ENCODE data around the gene C6orf62. TPM values are rescaled to one million over a fixed set of nuclear protein-coding genes. Genes with fewer than 3 reads are reported as not detected.
"Not testable (repeated sequence)": the region's sequence is repeated elsewhere in the genome, so short reads cannot be mapped to it uniquely, and the experiment has no call there.

C6orf62 gene
- total RNA-seq, 1 donor from 2014 or later: 126 TPM

- Histone ChIP-seq H3K4me3 (ENCODE audit: low read depth, low read length) (no peak overlapping the region), H3K27me3 (ENCODE audit: control insufficient read depth, insufficient read depth, low read length) (no peaks in the 10 kb centered on the region), H3K36me3 (ENCODE audit: control insufficient read depth, insufficient read depth, low read length) (no peaks in the 10 kb centered on the region)
- no peak for DNase-seq (ENCODE audit: low read depth)
- TF ChIP-seq, protein P1, sequence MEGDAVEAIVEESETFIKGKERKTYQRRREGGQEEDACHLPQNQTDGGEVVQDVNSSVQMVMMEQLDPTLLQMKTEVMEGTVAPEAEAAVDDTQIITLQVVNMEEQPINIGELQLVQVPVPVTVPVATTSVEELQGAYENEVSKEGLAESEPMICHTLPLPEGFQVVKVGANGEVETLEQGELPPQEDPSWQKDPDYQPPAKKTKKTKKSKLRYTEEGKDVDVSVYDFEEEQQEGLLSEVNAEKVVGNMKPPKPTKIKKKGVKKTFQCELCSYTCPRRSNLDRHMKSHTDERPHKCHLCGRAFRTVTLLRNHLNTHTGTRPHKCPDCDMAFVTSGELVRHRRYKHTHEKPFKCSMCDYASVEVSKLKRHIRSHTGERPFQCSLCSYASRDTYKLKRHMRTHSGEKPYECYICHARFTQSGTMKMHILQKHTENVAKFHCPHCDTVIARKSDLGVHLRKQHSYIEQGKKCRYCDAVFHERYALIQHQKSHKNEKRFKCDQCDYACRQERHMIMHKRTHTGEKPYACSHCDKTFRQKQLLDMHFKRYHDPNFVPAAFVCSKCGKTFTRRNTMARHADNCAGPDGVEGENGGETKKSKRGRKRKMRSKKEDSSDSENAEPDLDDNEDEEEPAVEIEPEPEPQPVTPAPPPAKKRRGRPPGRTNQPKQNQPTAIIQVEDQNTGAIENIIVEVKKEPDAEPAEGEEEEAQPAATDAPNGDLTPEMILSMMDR (IDR thresholded peaks at IDR 0.05; ENCODE audit: insufficient read depth, low read length, poor library complexity, severe bottlenecking): no peak
These were observed 14.5 kb downstream of the C6orf62 start for GRCh38 chr6:24704468-24704867.

DNA sequence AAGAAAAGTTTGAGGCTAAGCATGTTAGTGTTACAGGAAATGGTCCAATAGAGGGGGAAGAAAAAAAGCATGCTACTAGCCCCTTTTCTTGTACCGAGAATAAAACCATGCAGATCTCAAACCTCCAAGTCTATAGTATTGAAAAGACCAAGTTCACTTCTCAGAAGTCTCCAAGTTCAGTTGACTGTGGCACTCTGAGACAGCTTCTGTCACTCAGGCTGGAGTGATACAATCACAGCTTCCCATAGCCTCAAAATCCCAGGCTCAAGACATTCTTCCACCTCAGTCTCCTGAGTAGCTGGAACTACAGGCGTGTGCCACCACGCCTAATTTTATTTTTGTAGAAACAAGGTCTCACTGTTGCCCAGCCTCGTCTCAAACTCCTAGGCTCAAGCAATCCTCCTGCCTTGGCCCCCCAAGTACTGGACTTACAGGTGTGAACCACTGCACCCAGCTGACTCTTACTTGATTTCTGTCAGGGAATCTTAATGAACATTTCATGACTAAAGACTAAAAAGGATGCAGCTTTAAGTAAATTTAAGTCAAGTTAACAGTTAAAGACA lies 16.2 kb downstream of the C6orf62 start:
- no peak for DNase-seq (ENCODE audit: low read depth)
- Histone ChIP-seq H3K36me3 (ENCODE audit: control insufficient read depth, insufficient read depth, low read length) (no peaks in the 10 kb centered on the region), H3K27me3 (ENCODE audit: control insufficient read depth, insufficient read depth, low read length) (no peaks in the 10 kb centered on the region), H3K4me3 (ENCODE audit: low read depth, low read length) (no peak overlapping the region)
- TF ChIP-seq, protein P1 (IDR thresholded peaks at IDR 0.05; ENCODE audit: insufficient read depth, low read length, poor library complexity, severe bottlenecking): no peak

DNA sequence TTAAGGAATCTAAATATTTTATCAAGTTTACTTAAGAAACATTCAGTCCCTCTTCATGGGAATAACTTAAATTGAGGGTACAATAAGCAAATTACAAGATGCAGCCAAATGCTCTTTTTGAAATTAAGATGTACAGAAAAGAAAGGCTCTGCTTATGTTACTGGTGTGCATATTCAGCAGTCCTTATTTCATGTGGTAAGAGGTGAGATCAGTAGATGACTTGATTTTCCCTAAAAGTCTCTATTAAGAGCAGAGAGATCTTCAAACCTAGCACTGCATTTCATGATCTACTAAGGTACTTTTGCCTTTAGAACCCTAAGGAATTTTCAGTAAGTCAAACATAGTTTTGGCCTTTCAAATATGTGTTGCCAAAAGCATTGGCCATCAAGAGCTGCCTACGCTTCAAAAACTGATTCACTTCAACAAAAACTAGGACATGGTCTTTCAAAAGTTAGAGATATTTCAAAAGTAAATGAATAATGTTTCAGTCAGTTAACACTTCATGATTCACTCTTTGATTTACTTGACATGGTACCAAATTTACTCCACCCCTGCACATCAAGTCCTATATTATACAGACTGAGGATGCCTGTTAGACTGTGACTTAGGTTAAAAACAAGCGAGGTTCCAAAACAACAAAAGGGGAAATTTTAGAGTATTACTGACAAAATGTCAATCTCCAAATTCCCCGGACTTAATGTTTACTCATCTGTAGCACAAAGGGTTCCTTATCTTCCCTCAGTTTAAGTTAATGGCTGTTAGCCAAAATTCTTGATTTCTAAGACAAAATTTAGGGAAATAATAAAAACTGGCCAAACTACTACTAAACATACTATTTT lies 19.2 kb downstream of the C6orf62 start:
- Histone ChIP-seq H3K36me3 (ENCODE audit: control insufficient read depth, insufficient read depth, low read length) (no peaks in the 10 kb centered on the region), H3K27me3 (ENCODE audit: control insufficient read depth, insufficient read depth, low read length) (no peaks in the 10 kb centered on the region), H3K4me3 (ENCODE audit: low read depth, low read length) (no peak overlapping the region)
- no peak for DNase-seq (ENCODE audit: low read depth)
- TF ChIP-seq, protein P1 (IDR thresholded peaks at IDR 0.05; ENCODE audit: insufficient read depth, low read length, poor library complexity, severe bottlenecking): no peak

GRCh38 chr6:24696097-24696496 lies 22.9 kb downstream of the C6orf62 start:
- Histone ChIP-seq H3K27me3 (ENCODE audit: control insufficient read depth, insufficient read depth, low read length) (no peaks in the 10 kb centered on the region), H3K36me3 (ENCODE audit: control insufficient read depth, insufficient read depth, low read length) (no peaks in the 10 kb centered on the region), H3K4me3 (ENCODE audit: low read depth, low read length) (no peak overlapping the region)
- no peak for DNase-seq (ENCODE audit: low read depth)
- TF ChIP-seq, protein P1 (IDR thresholded peaks at IDR 0.05; ENCODE audit: insufficient read depth, low read length, poor library complexity, severe bottlenecking): no peak

DNA sequence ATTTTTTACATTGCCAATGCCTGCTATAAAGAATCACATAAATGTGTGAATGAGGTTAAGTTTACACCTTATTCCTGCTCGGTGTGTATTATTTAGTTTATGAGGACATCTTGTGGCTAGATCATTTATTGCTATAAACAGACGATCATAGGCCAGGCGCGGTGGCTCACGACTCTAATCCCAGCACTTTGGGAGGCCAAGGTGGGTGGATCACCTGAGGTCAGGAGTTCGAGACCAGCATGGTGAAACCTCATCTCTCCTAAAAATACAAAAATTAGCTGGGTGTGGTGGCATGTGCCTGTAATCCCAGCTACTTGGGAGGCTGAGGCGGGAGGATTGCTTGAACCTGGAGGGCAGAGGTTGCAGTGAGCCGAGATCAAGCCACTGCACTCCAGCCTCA lies 23.3 kb downstream of the C6orf62 start:
- peak; percentile 1 for DNase-seq (ENCODE audit: low read depth)
- TF ChIP-seq, protein P1 (IDR thresholded peaks at IDR 0.05; ENCODE audit: insufficient read depth, low read length, poor library complexity, severe bottlenecking): peak; percentile 26
- not testable (repeated sequence) for H3K27me3 ChIP-seq (ENCODE audit: control insufficient read depth, insufficient read depth, low read length); H3K36me3 ChIP-seq (ENCODE audit: control insufficient read depth, insufficient read depth, low read length); H3K4me3 ChIP-seq (ENCODE audit: low read depth, low read length)

Data from kidney epithelial cell (primary cell).